DOHH2 (cell line): ENCODE data around the gene ZNF804B.

Source experiments
- EZH2phosphoT487 ChIP-seq: fragments of 200-600 bp; sonication (generic); IDR thresholded peaks from 2 replicates; pipeline ENCODE4 v1.6.1; 2017; ENCODE audit warnings: borderline replicate concordance, mild to moderate bottlenecking, antibody characterized with exemption, low read length, moderate library complexity, mixed read lengths
- TF ChIP-seq, protein P1 (sequence below): fragments of 200-600 bp; sonication (generic); IDR thresholded peaks from one replicate; pipeline ENCODE4 v1.5.1; 2014; ENCODE audit warnings: antibody characterized with exemption, mild to moderate bottlenecking, low read depth, low read length; ENCODE audit not compliant: poor library complexity, severe bottlenecking

GRCh38 chr7:88881136-88881535, 121.6 kb downstream of the ZNF804B start:
- TF ChIP-seq, protein P1, sequence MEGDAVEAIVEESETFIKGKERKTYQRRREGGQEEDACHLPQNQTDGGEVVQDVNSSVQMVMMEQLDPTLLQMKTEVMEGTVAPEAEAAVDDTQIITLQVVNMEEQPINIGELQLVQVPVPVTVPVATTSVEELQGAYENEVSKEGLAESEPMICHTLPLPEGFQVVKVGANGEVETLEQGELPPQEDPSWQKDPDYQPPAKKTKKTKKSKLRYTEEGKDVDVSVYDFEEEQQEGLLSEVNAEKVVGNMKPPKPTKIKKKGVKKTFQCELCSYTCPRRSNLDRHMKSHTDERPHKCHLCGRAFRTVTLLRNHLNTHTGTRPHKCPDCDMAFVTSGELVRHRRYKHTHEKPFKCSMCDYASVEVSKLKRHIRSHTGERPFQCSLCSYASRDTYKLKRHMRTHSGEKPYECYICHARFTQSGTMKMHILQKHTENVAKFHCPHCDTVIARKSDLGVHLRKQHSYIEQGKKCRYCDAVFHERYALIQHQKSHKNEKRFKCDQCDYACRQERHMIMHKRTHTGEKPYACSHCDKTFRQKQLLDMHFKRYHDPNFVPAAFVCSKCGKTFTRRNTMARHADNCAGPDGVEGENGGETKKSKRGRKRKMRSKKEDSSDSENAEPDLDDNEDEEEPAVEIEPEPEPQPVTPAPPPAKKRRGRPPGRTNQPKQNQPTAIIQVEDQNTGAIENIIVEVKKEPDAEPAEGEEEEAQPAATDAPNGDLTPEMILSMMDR, result no peak
- no peak for TF ChIP-seq EZH2phosphoT487
